Liver (tissue), 3 donors: ENCODE measurements around the gene PGLYRP3.

ENCODE experiments used
- ATF3 ChIP-seq: IDR thresholded peaks from 2 replicates; pipeline ENCODE4 v1.6.1; 2016; ENCODE audit warnings: antibody characterized with exemption
- CTCF ChIP-seq: fragments of 150-350 bp; IDR thresholded peaks from 2 replicates; pipeline ENCODE4 v1.5.1; 2017; ENCODE audit warnings: improper control_type of control experiment, low read depth, low read length; ENCODE audit not compliant: missing input control
- FOXA1 ChIP-seq: IDR thresholded peaks from 2 replicates; pipeline ENCODE4 v1.6.1; 2016; ENCODE audit warnings: antibody characterized with exemption
- FOXA2 ChIP-seq: IDR thresholded peaks from 2 replicates; pipeline ENCODE4 v1.6.1; 2016; ENCODE audit warnings: antibody characterized with exemption
- JUND ChIP-seq, 2 donors: IDR thresholded peaks; 2 replicates each; pipeline ENCODE4 v1.6.1; 2016; ENCODE audit warnings: antibody characterized with exemption in 2 of 2
- MAX ChIP-seq: IDR thresholded peaks from 2 replicates; pipeline ENCODE4 v1.6.1; 2016; ENCODE audit warnings: antibody characterized with exemption
- RAD21 ChIP-seq, 2 donors: IDR thresholded peaks; 2 replicates each; pipeline ENCODE4 v1.6.1; 2016; ENCODE audit warnings: antibody characterized with exemption in 2 of 2, mild to moderate bottlenecking in 2 of 2
- REST ChIP-seq: IDR thresholded peaks from 2 replicates; pipeline ENCODE4 v1.6.1; 2016; ENCODE audit warnings: antibody characterized with exemption, mild to moderate bottlenecking
- SP1 ChIP-seq: IDR thresholded peaks from 2 replicates; pipeline ENCODE4 v1.6.1; 2018; ENCODE audit warnings: antibody characterized with exemption, mild to moderate bottlenecking
- TAF1 ChIP-seq: conservative IDR thresholded peaks from 2 replicates; pipeline ENCODE4 v1.6.1; 2016; ENCODE audit warnings: antibody characterized with exemption, mild to moderate bottlenecking
- YY1 ChIP-seq: IDR thresholded peaks from 2 replicates; pipeline ENCODE4 v1.6.1; 2016; ENCODE audit warnings: antibody characterized with exemption, mild to moderate bottlenecking
- ZBTB33 ChIP-seq: IDR thresholded peaks from 2 replicates; pipeline ENCODE4 v1.6.1; 2016; ENCODE audit warnings: antibody characterized with exemption
- donor health status: healthy.
- donor health status: healthy.

- no peak for TF ChIP-seq TAF1
- TF ChIP-seq CTCF: no peak
- TF ChIP-seq FOXA1: no peak
- no peak for TF ChIP-seq REST
- TF ChIP-seq RAD21 (IDR thresholded peaks at IDR 0.05): no peak
- no peak for TF ChIP-seq ATF3
- TF ChIP-seq YY1: no peak
- no peak for TF ChIP-seq FOXA2
- TF ChIP-seq ZBTB33: no peak
- TF ChIP-seq SP1: no peak
- no peak for TF ChIP-seq JUND (IDR thresholded peaks at IDR 0.05)
- TF ChIP-seq MAX: no peak
Measured at GRCh38 chr1:153259387-153259786, 53.4 kb downstream of the PGLYRP3 start, which contains the start of gene LORICRIN.
